ENCODE results near the gene RTN4R.

RTN4R gene

GRCh38 chr22:20194681-20195593 lies 73.2 kb downstream of the RTN4R start:
- DNase-seq = no peak

GRCh38 chr22:20193761-20194494 lies 74.2 kb downstream of the RTN4R start:
- no peak for DNase-seq

GRCh38 chr22:20192972-20193760 lies 75.0 kb downstream of the RTN4R start:
- DNase-seq = no peak

- no peak for DNase-seq
Observed at GRCh38 chr22:20192293-20192971, 75.7 kb downstream of the RTN4R start.

- DNase-seq = no peak
Observed at GRCh38 chr22:20191803-20192202, 76.3 kb downstream of the RTN4R start.
